Endothelial cell of umbilical vein (primary cell): ENCODE data around the gene CD99L2. TPM values are rescaled to one million over a fixed set of nuclear protein-coding genes. Genes with fewer than 3 reads are reported as not detected.

Experiments
- BruUV-seq: library from RNA; stranded (reverse); fragments of 400-500 nt; replicated peaks from 2 replicates; lab custom pipeline; 2021; lab: Mats Ljungman, UMichigan
- CTCF ChIA-PET: fragments of 300-600, 350-600 bp; sonication (Branson Sonifier 250); formaldehyde crosslinking; loops from one replicate; lab custom pipeline; 2021; ENCODE audit warnings: antibody characterized with exemption, inconsistent platforms; lab: Charles Lee
- POLR2A ChIA-PET: fragments of 300-600, 350-600 bp; sonication (Branson Sonifier 250); formaldehyde crosslinking; loops from one replicate; lab custom pipeline; 2021; ENCODE audit warnings: antibody characterized with exemption, inconsistent platforms; lab: Charles Lee
- DNase-seq: peaks from one replicate; pipeline ENCODE4 v3.0.0-alpha.2; 2011; ENCODE audit warnings: low read depth, low spot score
- FAIRE-seq: peaks from 2 replicates; lab custom pipeline; 2011; peaks lifted over from hg19 to GRCh38; lab: Jason Lieb, UNC
- H2AFZ ChIP-seq: 2 replicates; pipeline ENCODE4 v1.6.0; 2012; ENCODE audit warnings: low read depth, low read length, control low read depth, inconsistent platforms
- H3K27ac ChIP-seq: 2 replicates; pipeline ENCODE4 v1.5.1; 2011; ENCODE audit warnings: low read depth, mild to moderate bottlenecking, control low read depth, low read length, moderate library complexity; ENCODE audit not compliant: insufficient read depth
- H3K27me3 ChIP-seq, 2 experiments: 2 replicates each; pipeline versions ENCODE4 v1.6.0 to v1.6.1; 2011; ENCODE audit warnings: low read length in 2 of 2, mixed read lengths in 1 of 2; ENCODE audit not compliant: control insufficient read depth in 2 of 2, insufficient read depth in 2 of 2
- H3K36me3 ChIP-seq, 2 experiments: 2 replicates in 1 of 2; 3 replicates in 1 of 2; pipeline ENCODE4 v1.5.1; 2011; ENCODE audit warnings: low read length in 2 of 2, mild to moderate bottlenecking in 1 of 2, moderate library complexity in 1 of 2; ENCODE audit not compliant: control insufficient read depth in 2 of 2, insufficient read depth in 2 of 2; ENCODE audit errors: extremely low read depth in 1 of 2
- H3K4me1 ChIP-seq: 3 replicates; pipeline ENCODE4 v1.5.1; 2011; ENCODE audit warnings: mild to moderate bottlenecking, low read length; ENCODE audit not compliant: control insufficient read depth, insufficient read depth; ENCODE audit errors: extremely low read depth
- H3K4me2 ChIP-seq: 2 replicates; pipeline ENCODE4 v1.6.1; 2011; ENCODE audit warnings: low read length, control low read depth, mixed read lengths; ENCODE audit not compliant: insufficient read depth
- H3K4me3 ChIP-seq, 3 experiments: fragments of 200-600 bp in 1 of 3; sonication (generic), shearing (Covaris generic) in 1 of 3; replicated peaks in 1 of 3; 2 replicates each; pipeline ENCODE4 v1.5.1; 2011 to 2016; ENCODE audit warnings: control low read depth in 3 of 3, low read length in 3 of 3, mild to moderate bottlenecking in 2 of 3, inconsistent platforms in 1 of 3, low read depth in 1 of 3, moderate library complexity in 1 of 3; ENCODE audit not compliant: insufficient read depth in 1 of 3
- H3K79me2 ChIP-seq: 2 replicates; pipeline ENCODE4 v1.6.0; 2012; ENCODE audit warnings: low read length, inconsistent platforms; ENCODE audit not compliant: control insufficient read depth, insufficient read depth
- H3K9ac ChIP-seq: replicated peaks from 2 replicates; pipeline ENCODE3; 2011; ENCODE audit warnings: low read length, control low read depth; ENCODE audit not compliant: insufficient read depth; ENCODE audit errors: extremely low read depth
- H3K9me1 ChIP-seq: replicated peaks from 3 replicates; pipeline ENCODE4 v1.6.0; 2011; ENCODE audit warnings: mild to moderate bottlenecking, low read length; ENCODE audit not compliant: control insufficient read depth, insufficient read depth; ENCODE audit errors: extremely low read depth
- H3K9me3 ChIP-seq: replicated peaks from 2 replicates; pipeline ENCODE4 v1.5.1; 2012; ENCODE audit warnings: low read length, inconsistent platforms; ENCODE audit not compliant: control insufficient read depth, insufficient read depth
- H4K20me1 ChIP-seq: replicated peaks from 2 replicates; pipeline ENCODE3; 2011; ENCODE audit warnings: mild to moderate bottlenecking, low read length; ENCODE audit not compliant: control insufficient read depth, insufficient read depth; ENCODE audit errors: extremely low read depth
- EZH2 ChIP-seq: IDR thresholded peaks from 2 replicates; pipeline ENCODE4 v1.6.1; 2012; ENCODE audit warnings: borderline replicate concordance, low read depth, mild to moderate bottlenecking, moderate library complexity, low read length, inconsistent platforms; ENCODE audit not compliant: severe bottlenecking
- FOS ChIP-seq: IDR thresholded peaks from 2 replicates; pipeline ENCODE4 v1.6.1; 2011; ENCODE audit warnings: mild to moderate bottlenecking, low read length, moderate library complexity, borderline replicate concordance; ENCODE audit not compliant: insufficient read depth
- GATA2 ChIP-seq: IDR thresholded peaks from 2 replicates; pipeline ENCODE4 v1.7.0; 2011; ENCODE audit warnings: low read depth, mild to moderate bottlenecking, moderate library complexity, mixed read lengths, low read length; ENCODE audit not compliant: insufficient read length, insufficient read depth
- JUN ChIP-seq: IDR thresholded peaks from 2 replicates; pipeline ENCODE4 v1.6.1; 2011; ENCODE audit warnings: borderline replicate concordance, low read depth; ENCODE audit not compliant: insufficient read length, insufficient read depth
- MYC ChIP-seq: IDR thresholded peaks from one replicate; pipeline ENCODE4 v1.6.1; 2011; ENCODE audit warnings: mild to moderate bottlenecking, low read depth, low read length
- POLR2A ChIP-seq: IDR thresholded peaks from 2 replicates; pipeline ENCODE4 v1.6.1; 2012; ENCODE audit warnings: low read depth, mild to moderate bottlenecking, control low read depth, low read length
- POLR2AphosphoS5 ChIP-seq: IDR thresholded peaks from 2 replicates; pipeline ENCODE4 v1.6.1; 2012; ENCODE audit warnings: low read depth, mild to moderate bottlenecking, control low read depth, low read length, moderate library complexity; ENCODE audit not compliant: insufficient read depth
- dilution Hi-C: fragments of 300-500 bp; cut with MboI; formaldehyde crosslinking; loops from one replicate; pipeline ENCODE4 v1.15.0; 2019; ENCODE audit warnings: low sequenced_read_pairs; ENCODE audit not compliant: extremely low pct_ligation_motif_present
- intact Hi-C: fragments of 100-400 bp; cut with micrococcal nuclease; formaldehyde crosslinking; loops from one replicate; pipeline ENCODE4 v1.10.0; 2022
- polyA plus RNA-seq, 4 experiments: library from polyadenylated mRNA; depleted of rRNA in 3 of 4; stranded (reverse) in 3 of 4; unstranded in 1 of 4; fragments of >200 nt; gene quantifications; 2 replicates each; pipeline versions ENCODE4 v1.2.1 to v1.2.3, GENCODE V29; 2011 to 2012; ENCODE audit warnings: missing spikeins in 1 of 4
- total RNA-seq: library from RNA; stranded (reverse); gene quantifications from 2 replicates; pipeline ENCODE4 v1.2.3, GENCODE V29; 2021
- TF ChIP-seq, protein P1 (sequence below), 2 donors: IDR thresholded peaks; 1 replicate in 1 of 2; 2 replicates in 1 of 2; pipeline ENCODE4 v1.5.1; 2011; ENCODE audit warnings: low read length in 2 of 2, mild to moderate bottlenecking in 2 of 2, moderate library complexity in 2 of 2, control low read depth in 1 of 2, inconsistent platforms in 1 of 2, low read depth in 1 of 2; ENCODE audit not compliant: insufficient read depth in 1 of 2; ENCODE audit errors: extremely low read depth in 1 of 2
- TF ChIP-seq, protein P2 (sequence below): IDR thresholded peaks from 2 replicates; pipeline ENCODE4 v1.6.1; 2011; ENCODE audit not compliant: insufficient read depth, insufficient read length

CD99L2 gene
- total and polyA plus RNA-seq, 2 donors (not counting 3 experiments of a cell fraction or from before 2014, with no cell fraction given), result 33.2 to 43.4 TPM

DNA sequence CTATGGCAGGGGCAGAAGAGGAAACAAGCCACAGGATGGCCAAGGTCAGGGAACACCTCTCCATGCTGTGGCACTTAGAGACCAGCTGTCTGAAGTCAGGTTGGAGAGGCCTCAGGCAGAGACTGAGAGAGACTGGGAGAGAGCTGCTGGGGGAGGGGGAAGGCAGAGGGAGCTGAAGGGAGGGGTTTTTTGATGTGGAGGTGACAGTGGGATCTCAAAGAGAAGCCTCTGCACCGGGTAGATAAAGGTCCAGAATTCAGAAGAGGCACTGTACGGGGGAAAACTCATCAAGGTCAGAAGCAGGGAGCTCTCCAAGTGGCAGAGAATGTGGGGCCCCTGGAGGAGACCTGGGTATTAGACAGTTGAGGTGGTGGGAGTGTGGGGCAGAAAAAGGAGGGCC is 43.1 kb upstream of the CD99L2 start:
- H4K20me1 ChIP-seq, result no peaks in the 10 kb centered on the region
- CTCF ChIA-PET, result no interaction called here
- H3K27ac ChIP-seq, result no peak overlapping the region
- no peaks in the 10 kb centered on the region for H3K27me3 ChIP-seq
- no peaks in the 10 kb centered on the region for H3K36me3 ChIP-seq
- TF ChIP-seq POLR2AphosphoS5 (no peak), MYC (no peak), POLR2A (no peak), FOS (no peak), JUN (no peak), EZH2 (no peak), GATA2 (no peak)
- TF ChIP-seq, protein P1, sequence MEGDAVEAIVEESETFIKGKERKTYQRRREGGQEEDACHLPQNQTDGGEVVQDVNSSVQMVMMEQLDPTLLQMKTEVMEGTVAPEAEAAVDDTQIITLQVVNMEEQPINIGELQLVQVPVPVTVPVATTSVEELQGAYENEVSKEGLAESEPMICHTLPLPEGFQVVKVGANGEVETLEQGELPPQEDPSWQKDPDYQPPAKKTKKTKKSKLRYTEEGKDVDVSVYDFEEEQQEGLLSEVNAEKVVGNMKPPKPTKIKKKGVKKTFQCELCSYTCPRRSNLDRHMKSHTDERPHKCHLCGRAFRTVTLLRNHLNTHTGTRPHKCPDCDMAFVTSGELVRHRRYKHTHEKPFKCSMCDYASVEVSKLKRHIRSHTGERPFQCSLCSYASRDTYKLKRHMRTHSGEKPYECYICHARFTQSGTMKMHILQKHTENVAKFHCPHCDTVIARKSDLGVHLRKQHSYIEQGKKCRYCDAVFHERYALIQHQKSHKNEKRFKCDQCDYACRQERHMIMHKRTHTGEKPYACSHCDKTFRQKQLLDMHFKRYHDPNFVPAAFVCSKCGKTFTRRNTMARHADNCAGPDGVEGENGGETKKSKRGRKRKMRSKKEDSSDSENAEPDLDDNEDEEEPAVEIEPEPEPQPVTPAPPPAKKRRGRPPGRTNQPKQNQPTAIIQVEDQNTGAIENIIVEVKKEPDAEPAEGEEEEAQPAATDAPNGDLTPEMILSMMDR (IDR thresholded peaks at IDR 0.05; ENCODE audit: extremely low read depth in 1 of 2, insufficient read depth in 1 of 2, low read depth in 1 of 2, low read length in 2 of 2), result no peak
- TF ChIP-seq, protein P2, sequence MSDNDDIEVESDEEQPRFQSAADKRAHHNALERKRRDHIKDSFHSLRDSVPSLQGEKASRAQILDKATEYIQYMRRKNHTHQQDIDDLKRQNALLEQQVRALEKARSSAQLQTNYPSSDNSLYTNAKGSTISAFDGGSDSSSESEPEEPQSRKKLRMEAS, result no peak
- dilution Hi-C loops (no loop called here), intact Hi-C loops (no loop called here)
- H2AFZ ChIP-seq, result no peak overlapping the region
- DNase-seq (no peak), FAIRE-seq (no peak)
- no peak overlapping the region for H3K9ac ChIP-seq
- no peak overlapping the region for H3K4me2 ChIP-seq
- no peaks in the 10 kb centered on the region for H3K9me1 ChIP-seq
- no TSS peak for BruUV-seq
- H3K4me3 ChIP-seq, result no peak overlapping the region
- POLR2A ChIA-PET, result no interaction called here
- H3K4me1 ChIP-seq, result no peaks in the 10 kb centered on the region
- H3K9me3 ChIP-seq, result no peaks in the 10 kb centered on the region
- H3K79me2 ChIP-seq, result no peaks in the 10 kb centered on the region
